Natural killer cell (primary cell): ENCODE measurements around the gene COX19. TPM values are rescaled to one million over a fixed set of nuclear protein-coding genes. Genes with fewer than 3 reads are reported as not detected.

ENCODE experiments used
- ATAC-seq, 3 donors: fragments of 150-1000 bp in 2 of 3; fragments of 200-7000 bp in 1 of 3; cut with Tn5 transposase; 1 replicate in 1 of 3; 2 replicates in 2 of 3; pipeline ENCODE4 v1.10.0; 2021; ENCODE audit warnings: mild to moderate bottlenecking in 2 of 3, moderate library complexity in 2 of 3
- DNase-seq, 2 donors: peaks; one replicate each; pipeline versions ENCODE4 v3.0.0 to v3.0.0-alpha.2; 2013 to 2021; ENCODE audit warnings: mixed read lengths in 1 of 2
- H3K27ac ChIP-seq: one replicate; pipeline ENCODE4 v1.5.1; 2013; ENCODE audit warnings: mild to moderate bottlenecking, low read length
- H3K27me3 ChIP-seq: one replicate; pipeline ENCODE4 v1.6.1; 2013; ENCODE audit warnings: low read length; ENCODE audit not compliant: control insufficient read depth, insufficient read depth
- H3K36me3 ChIP-seq: one replicate; pipeline ENCODE4 v1.6.1; 2013; ENCODE audit warnings: low read length; ENCODE audit not compliant: control insufficient read depth, insufficient read depth
- H3K4me1 ChIP-seq: one replicate; pipeline ENCODE4 v1.6.1; 2013; ENCODE audit warnings: low read length; ENCODE audit not compliant: control insufficient read depth, insufficient read depth
- H3K4me3 ChIP-seq: one replicate; pipeline ENCODE4 v1.5.1; 2013; ENCODE audit warnings: low read length
- H3K9me3 ChIP-seq: one replicate; pipeline ENCODE4 v1.6.1; 2013; ENCODE audit warnings: low read length; ENCODE audit not compliant: control insufficient read depth, insufficient read depth
- H3K27ac Mint-ChIP-seq, 2 donors: one replicate each; pipeline ENCODE4 v1.8.0; 2022; ENCODE audit warnings: mild to moderate bottlenecking in 2 of 2, mixed read lengths in 2 of 2, moderate library complexity in 1 of 2
- H3K27me3 Mint-ChIP-seq, 2 donors: one replicate each; pipeline ENCODE4 v1.8.0; 2022; ENCODE audit warnings: low read depth in 2 of 2, mixed read lengths in 2 of 2
- H3K36me3 Mint-ChIP-seq: one replicate; pipeline ENCODE4 v1.8.0; 2022; ENCODE audit warnings: mixed read lengths
- H3K4me1 Mint-ChIP-seq, 2 donors: one replicate each; pipeline ENCODE4 v1.8.0; 2022; ENCODE audit warnings: mixed read lengths in 2 of 2
- H3K4me3 Mint-ChIP-seq: one replicate; pipeline ENCODE4 v1.8.0; 2022; ENCODE audit warnings: mild to moderate bottlenecking, moderate library complexity, mixed read lengths
- H3K9me3 Mint-ChIP-seq, 2 donors: one replicate each; pipeline ENCODE4 v1.8.0; 2022; ENCODE audit warnings: mixed read lengths in 2 of 2
- CTCF ChIP-seq: fragments of 200-600 bp; IDR thresholded peaks from one replicate; pipeline ENCODE4 v1.8.0; 2022; ENCODE audit warnings: antibody characterized with exemption
- WGBS: methylation state at CpG from one replicate; pipeline ENCODE4 v1.1.7; 2013; ENCODE audit warnings: missing lambda C conversion rate; ENCODE audit not compliant: insufficient coverage; 5-methylcytosine and 5-hydroxymethylcytosine counted together
- intact Hi-C: fragments of 100-400 bp; cut with micrococcal nuclease; formaldehyde crosslinking; loops from one replicate; pipeline ENCODE4 v1.14.2; 2022
- total RNA-seq, 4 donors: library from RNA; stranded (reverse); fragments of 120-200 nt in 1 of 4; gene quantifications; one replicate each; pipeline versions ENCODE4 v1.2.3 to v1.2.4, GENCODE V29; 2013 to 2022

COX19 gene
- total RNA-seq, 3 donors from 2014 or later (not counting 1 experiment from before 2014, with no cell fraction given): 33.6 to 38.3 (median 33.6) TPM

DNA sequence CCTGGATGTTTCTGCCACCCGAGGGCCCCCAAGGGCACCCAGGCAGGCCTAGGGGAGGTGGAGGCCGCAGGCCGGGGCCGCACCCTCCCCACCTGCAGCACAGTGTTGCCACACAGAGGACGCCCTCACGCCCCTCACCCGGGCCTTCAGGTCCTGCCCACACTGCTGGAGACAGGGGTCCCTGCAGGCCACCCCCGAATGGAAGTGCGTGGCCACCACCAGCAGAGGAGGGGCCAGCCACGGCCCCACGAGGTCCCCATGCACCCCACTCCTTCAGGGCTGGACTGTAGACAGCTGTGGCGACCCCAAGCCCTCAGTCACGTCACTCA is 56.3 kb downstream of the COX19 start:
- Mint-ChIP-seq H3K4me3 (no peak overlapping the region), H3K27ac (peak overlapping the region; percentile 60 to 95), H3K4me1 (peaks cover 50 to 54% of the 10 kb centered on the region in 2 donors), H3K36me3 (no peaks in the 10 kb centered on the region), H3K27me3 (no peaks in the 10 kb centered on the region), H3K9me3 (no peaks in the 10 kb centered on the region)
- ATAC-seq: no peak
- WGBS: 91% methylated on average over 13 of the region's 13 CpGs
- DNase-seq: peak in 1 of 2 donors; percentile 13
- intact Hi-C loops: no loop called here
- Histone ChIP-seq H3K4me3 (no peak overlapping the region), H3K27ac (no peak overlapping the region), H3K36me3 (peaks cover 3% of the 10 kb centered on the region), H3K4me1 (peaks cover 50% of the 10 kb centered on the region), H3K9me3 (no peaks in the 10 kb centered on the region), H3K27me3 (no peaks in the 10 kb centered on the region)
- TF ChIP-seq CTCF: no peak

DNA sequence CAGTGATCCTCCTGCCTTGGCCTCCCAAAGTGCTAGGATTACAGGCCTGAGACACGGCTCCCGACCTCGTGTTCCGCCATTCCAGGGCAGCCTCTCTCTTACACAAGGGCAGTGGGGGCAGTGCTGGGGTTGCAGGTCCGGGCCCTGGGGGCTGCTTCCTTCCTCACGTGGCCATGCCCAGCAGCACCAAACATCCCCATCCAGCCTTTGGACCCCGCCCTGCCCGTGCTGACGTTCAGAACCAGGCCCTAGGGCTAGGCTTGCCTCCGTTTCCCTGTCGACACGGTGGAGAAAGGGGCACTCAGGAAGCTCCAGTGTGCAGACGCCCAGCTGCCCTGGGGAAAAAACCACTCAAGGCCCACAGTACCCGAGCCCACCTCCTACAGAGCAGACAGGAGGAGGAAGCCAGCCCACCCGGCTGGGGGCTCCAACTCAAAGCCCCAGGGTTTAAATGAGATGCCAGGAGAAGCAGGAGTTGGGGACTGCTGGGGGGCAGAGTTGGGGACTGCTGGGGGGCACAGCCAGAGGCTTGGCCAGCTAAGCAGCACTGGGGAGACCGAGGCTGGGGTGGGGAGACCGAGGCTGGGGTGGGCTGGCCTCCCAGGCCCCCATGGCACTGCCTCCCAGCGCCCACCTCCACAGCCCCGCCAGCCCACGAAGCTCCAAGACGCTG is 56.8 kb downstream of the COX19 start:
- intact Hi-C loops: no loop called here
- WGBS: 94% methylated on average over 21 of the region's 21 CpGs
- no peak overlapping the region for H3K4me3 ChIP-seq
- Mint-ChIP-seq H3K27ac (no peak overlapping the region), H3K36me3 (no peaks in the 10 kb centered on the region), H3K27me3 (no peaks in the 10 kb centered on the region), H3K4me3 (no peak overlapping the region), H3K9me3 (no peaks in the 10 kb centered on the region), H3K4me1 (peaks cover 48 to 54% of the 10 kb centered on the region in 2 donors)
- ATAC-seq (no peak), DNase-seq (peak in 1 of 2 donors; percentile 14)
- no peaks in the 10 kb centered on the region for H3K9me3 ChIP-seq
- H3K27ac ChIP-seq: no peak overlapping the region
- H3K27me3 ChIP-seq: no peaks in the 10 kb centered on the region
- peaks cover 3% of the 10 kb centered on the region for H3K36me3 ChIP-seq
- TF ChIP-seq CTCF: no peak
- H3K4me1 ChIP-seq: peaks cover 48% of the 10 kb centered on the region

GRCh38 chr7:918118-918425 is 57.3 kb downstream of the COX19 start:
- Histone ChIP-seq H3K27ac (no peak overlapping the region), H3K27me3 (no peaks in the 10 kb centered on the region), H3K36me3 (peaks cover 3% of the 10 kb centered on the region), H3K4me1 (peaks cover 43% of the 10 kb centered on the region), H3K4me3 (no peak overlapping the region), H3K9me3 (no peaks in the 10 kb centered on the region)
- peak overlapping the region in 1 of 2 donors; percentile 33 for H3K27ac Mint-ChIP-seq
- H3K9me3 Mint-ChIP-seq: no peaks in the 10 kb centered on the region
- TF ChIP-seq CTCF: no peak
- H3K4me3 Mint-ChIP-seq: no peak overlapping the region
- DNase-seq (peak in 1 of 2 donors; percentile 9), ATAC-seq (no peak)
- WGBS: 88% methylated on average over 9 of the region's 9 CpGs
- H3K27me3 Mint-ChIP-seq: no peaks in the 10 kb centered on the region
- peaks cover 43 to 54% of the 10 kb centered on the region in 2 donors for H3K4me1 Mint-ChIP-seq
- H3K36me3 Mint-ChIP-seq: no peaks in the 10 kb centered on the region
- intact Hi-C loops: no loop called here
